Stimulated activated naive CD4-positive, alpha-beta T cell treated with Interleukin-2 at 50 U/mL for 16 hours (primary cell): ENCODE results near the gene IFITM2.

Source experiments
- DNase-seq: peaks from one replicate; lab custom pipeline; 2025; lab: John Stamatoyannopoulos, UW

The IFITM2 gene

GRCh38 chr11:281486-282161 lies 26.0 kb upstream of the IFITM2 start:
- DNase-seq: no peak

- DNase-seq: no peak
Observed at GRCh38 chr11:282171-282570, 25.4 kb upstream of the IFITM2 start.

GRCh38 chr11:282630-283360 lies 24.8 kb upstream of the IFITM2 start:
- DNase-seq: no peak

GRCh38 chr11:283405-284104 lies 24.1 kb upstream of the IFITM2 start:
- DNase-seq: no peak

GRCh38 chr11:284105-285020 lies 23.3 kb upstream of the IFITM2 start:
- DNase-seq: no peak

GRCh38 chr11:285021-285893 lies 22.4 kb upstream of the IFITM2 start:
- DNase-seq: no peak

GRCh38 chr11:285894-286220 lies 21.8 kb upstream of the IFITM2 start:
- DNase-seq: no peak

GRCh38 chr11:286977-287820 lies 20.4 kb upstream of the IFITM2 start:
- peak; percentile 66 for DNase-seq

- DNase-seq: peak; percentile 57
Observed at GRCh38 chr11:287821-288477, 19.7 kb upstream of the IFITM2 start.

GRCh38 chr11:288478-289397 lies 18.9 kb upstream of the IFITM2 start, which contains the start of gene PGGHG:
Gene PGGHG, plus strand, starts transcription at chr11:289126. Its CDS starts 691 bp downstream, at chr11:289817.
- peak; percentile 51 for DNase-seq

- no peak for DNase-seq
Observed at GRCh38 chr11:289398-289711, 18.3 kb upstream of the IFITM2 start.

- DNase-seq: no peak
Observed at GRCh38 chr11:289712-290620, 17.6 kb upstream of the IFITM2 start.

- no peak for DNase-seq
Observed at GRCh38 chr11:290621-291231, 16.9 kb upstream of the IFITM2 start.

- DNase-seq: no peak
Observed at GRCh38 chr11:291281-292210, 16.1 kb upstream of the IFITM2 start.

GRCh38 chr11:292211-293121 lies 15.2 kb upstream of the IFITM2 start:
- DNase-seq: no peak
